OCI-LY7 (cell line): ENCODE measurements around the gene DCX. TPM values are rescaled to one million over a fixed set of nuclear protein-coding genes. Genes with fewer than 3 reads are reported as not detected.

Experiments used
- BruUV-seq: library from RNA; stranded (reverse); fragments of 400-500 nt; replicated peaks from 2 replicates; lab custom pipeline; 2021; lab: Mats Ljungman, UMichigan
- CTCF ChIA-PET: fragments of 300-600 bp; sonication (Branson Sonifier 250); formaldehyde crosslinking; loops from one replicate; lab custom pipeline; 2022; ENCODE audit warnings: antibody characterized with exemption; ENCODE audit not compliant: unreplicated experiment; lab: Charles Lee
- POLR2A ChIA-PET: fragments of 300-600 bp; sonication (Branson Sonifier 250); formaldehyde crosslinking; loops from one replicate; lab custom pipeline; 2022; ENCODE audit warnings: antibody characterized with exemption; lab: Charles Lee
- DNase-seq: peaks from one replicate; pipeline ENCODE4 v3.0.0-alpha.2; 2015; ENCODE audit warnings: low spot score
- H2AFZ ChIP-seq: fragments of 200-600 bp; sonication (generic), shearing (Covaris generic); 2 replicates; pipeline ENCODE4 v1.6.1; 2014; ENCODE audit warnings: mild to moderate bottlenecking, antibody characterized with exemption, low read length, moderate library complexity
- H3K27ac ChIP-seq: fragments of 200-600 bp; sonication (generic); 2 replicates; pipeline ENCODE4 v1.5.1; 2014; ENCODE audit warnings: mixed run types, low read depth, mild to moderate bottlenecking, moderate library complexity, low read length, inconsistent platforms; ENCODE audit not compliant: poor library complexity, severe bottlenecking
- H3K36me3 ChIP-seq: fragments of 200-600 bp; sonication (generic); 2 replicates; pipeline ENCODE4 v1.6.1; 2014; ENCODE audit warnings: mild to moderate bottlenecking, antibody characterized with exemption, low read length, moderate library complexity, mixed read lengths; ENCODE audit not compliant: insufficient read depth
- H3K4me1 ChIP-seq: fragments of 200-600 bp; sonication (generic); 2 replicates; pipeline ENCODE4 v1.5.1; 2014; ENCODE audit warnings: mild to moderate bottlenecking, low read length; ENCODE audit not compliant: insufficient read depth, poor library complexity, severe bottlenecking
- H3K4me2 ChIP-seq: fragments of 200-600 bp; sonication (generic); 2 replicates; pipeline ENCODE4 v1.6.1; 2014; ENCODE audit warnings: mild to moderate bottlenecking, low read length
- H3K4me3 ChIP-seq: fragments of 200-600 bp; sonication (generic); 2 replicates; pipeline ENCODE4 v1.5.1; 2014; ENCODE audit warnings: mild to moderate bottlenecking, low read depth, low read length; ENCODE audit not compliant: poor library complexity, severe bottlenecking
- H3K79me2 ChIP-seq: fragments of 200-600 bp; sonication (generic); 2 replicates; pipeline ENCODE4 v1.6.1; 2016; ENCODE audit warnings: low read depth, mild to moderate bottlenecking, low read length, moderate library complexity, mixed read lengths; ENCODE audit not compliant: insufficient read depth
- H3K9me2 ChIP-seq: fragments of 200-600 bp; sonication (generic); 2 replicates; pipeline ENCODE4 v1.6.1; 2016; ENCODE audit warnings: mild to moderate bottlenecking, low read length, mixed read lengths; ENCODE audit not compliant: insufficient read depth
- H3K9me3 ChIP-seq: fragments of 200-600 bp; sonication (generic); 2 replicates; pipeline ENCODE4 v1.6.1; 2014; ENCODE audit warnings: mild to moderate bottlenecking, mixed run types, low read length, mixed read lengths
- H4K20me1 ChIP-seq: fragments of 200-600 bp; sonication (generic); 2 replicates; pipeline ENCODE4 v1.6.1; 2014; ENCODE audit warnings: mild to moderate bottlenecking, antibody characterized with exemption, low read length, moderate library complexity, mixed read lengths; ENCODE audit not compliant: insufficient read depth
- EZH2phosphoT487 ChIP-seq: fragments of 200-600 bp; sonication (generic); IDR thresholded peaks from 2 replicates; pipeline ENCODE4 v1.6.1; 2018; ENCODE audit warnings: low read depth, borderline replicate concordance, mild to moderate bottlenecking, mixed run types, antibody characterized with exemption, low read length, moderate library complexity, mixed read lengths
- intact Hi-C: fragments of 100-400 bp; cut with micrococcal nuclease; formaldehyde crosslinking; loops from one replicate; pipeline ENCODE4 v1.10.0; 2022; ENCODE audit not compliant: unreplicated experiment
- total RNA-seq, 2 experiments: library from RNA; depleted of rRNA in 1 of 2; stranded (reverse); fragments of >200 nt in 1 of 2; shearing (Covaris generic) in 1 of 2; gene quantifications; 2 replicates each; pipeline ENCODE4 v1.2.3, GENCODE V29; 2014 to 2022
- TF ChIP-seq, protein P1 (sequence below): fragments of 200-600 bp; sonication (generic); conservative IDR thresholded peaks from 2 replicates; pipeline ENCODE4 v1.5.1; 2014; ENCODE audit warnings: mild to moderate bottlenecking, antibody characterized with exemption, low read length, moderate library complexity, mixed read lengths

Gene DCX
- total RNA-seq, 2 experiments from 2014 or later = not detected

DNA sequence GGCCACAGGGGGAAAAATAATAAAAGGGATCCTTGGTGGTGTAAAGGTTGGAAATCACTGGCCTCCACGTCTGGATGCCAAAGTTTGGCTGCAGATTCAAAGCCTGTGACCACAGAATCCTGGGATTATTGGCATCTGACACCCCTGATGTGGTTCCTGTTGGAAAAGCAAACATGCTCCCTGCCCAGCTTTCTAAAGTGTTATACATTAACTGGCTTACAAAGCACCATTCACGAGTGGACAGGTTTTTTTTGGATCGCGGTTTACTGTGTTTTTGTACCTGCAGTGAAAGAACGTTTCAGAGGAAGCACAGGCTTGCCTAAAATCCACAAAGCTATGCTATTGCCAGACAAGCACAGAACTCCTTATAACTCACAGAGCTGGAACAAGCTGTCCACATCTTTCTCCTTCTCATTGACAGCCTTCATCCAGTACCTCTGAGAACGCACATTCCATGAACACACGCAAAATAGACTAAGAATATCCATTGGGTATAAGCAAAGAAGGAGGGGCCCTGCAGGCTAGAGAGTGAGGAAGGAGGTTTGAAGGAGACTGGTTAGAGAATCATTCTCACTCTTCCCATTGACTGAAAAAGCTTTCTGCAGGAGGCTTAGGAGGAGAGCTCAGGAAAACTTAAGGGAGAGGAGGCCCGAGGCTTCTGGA is 127.2 kb downstream of the DCX start:
- Histone ChIP-seq H2AFZ (no peak overlapping the region), H3K36me3 (no peaks in the 10 kb centered on the region), H3K9me2 (no peaks in the 10 kb centered on the region), H3K4me2 (no peak overlapping the region), H3K27ac (no peak overlapping the region), H3K4me1 (no peaks in the 10 kb centered on the region), H4K20me1 (no peaks in the 10 kb centered on the region), H3K79me2 (no peaks in the 10 kb centered on the region), H3K4me3 (no peak overlapping the region), H3K9me3 (no peaks in the 10 kb centered on the region)
- BruUV-seq = no TSS peak
- POLR2A ChIA-PET = no interaction called here
- intact Hi-C loops = no loop called here
- CTCF ChIA-PET = no interaction called here
- no peak for DNase-seq
- TF ChIP-seq, protein P1, sequence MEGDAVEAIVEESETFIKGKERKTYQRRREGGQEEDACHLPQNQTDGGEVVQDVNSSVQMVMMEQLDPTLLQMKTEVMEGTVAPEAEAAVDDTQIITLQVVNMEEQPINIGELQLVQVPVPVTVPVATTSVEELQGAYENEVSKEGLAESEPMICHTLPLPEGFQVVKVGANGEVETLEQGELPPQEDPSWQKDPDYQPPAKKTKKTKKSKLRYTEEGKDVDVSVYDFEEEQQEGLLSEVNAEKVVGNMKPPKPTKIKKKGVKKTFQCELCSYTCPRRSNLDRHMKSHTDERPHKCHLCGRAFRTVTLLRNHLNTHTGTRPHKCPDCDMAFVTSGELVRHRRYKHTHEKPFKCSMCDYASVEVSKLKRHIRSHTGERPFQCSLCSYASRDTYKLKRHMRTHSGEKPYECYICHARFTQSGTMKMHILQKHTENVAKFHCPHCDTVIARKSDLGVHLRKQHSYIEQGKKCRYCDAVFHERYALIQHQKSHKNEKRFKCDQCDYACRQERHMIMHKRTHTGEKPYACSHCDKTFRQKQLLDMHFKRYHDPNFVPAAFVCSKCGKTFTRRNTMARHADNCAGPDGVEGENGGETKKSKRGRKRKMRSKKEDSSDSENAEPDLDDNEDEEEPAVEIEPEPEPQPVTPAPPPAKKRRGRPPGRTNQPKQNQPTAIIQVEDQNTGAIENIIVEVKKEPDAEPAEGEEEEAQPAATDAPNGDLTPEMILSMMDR = no peak
- no peak for TF ChIP-seq EZH2phosphoT487

DNA sequence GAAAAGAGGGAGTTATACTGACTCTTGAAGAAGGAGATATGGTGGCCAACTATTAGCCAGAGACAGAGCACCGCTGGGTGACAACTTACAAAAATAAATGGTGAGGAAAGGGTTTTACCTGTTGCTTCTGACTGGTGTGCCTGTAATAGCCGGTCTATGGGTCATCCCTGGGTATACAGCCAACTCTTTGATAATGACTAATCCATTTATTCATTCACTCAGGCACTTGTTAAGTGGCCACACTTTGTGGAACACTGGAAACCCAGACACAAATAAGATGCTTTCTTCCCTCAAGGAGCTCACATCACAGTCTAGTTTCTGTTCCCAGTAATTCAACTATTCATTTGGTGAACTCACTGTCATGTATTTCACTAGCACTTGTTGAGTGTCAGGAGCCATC is 128.5 kb downstream of the DCX start:
- no peaks in the 10 kb centered on the region for H3K9me2 ChIP-seq
- ChIA-PET CTCF (no interaction called here), POLR2A (no interaction called here)
- intact Hi-C loops = no loop called here
- H3K4me3 ChIP-seq = no peak overlapping the region
- no peaks in the 10 kb centered on the region for H3K4me1 ChIP-seq
- no peak for TF ChIP-seq EZH2phosphoT487
- TF ChIP-seq, protein P1 = no peak
- no peak overlapping the region for H3K27ac ChIP-seq
- H3K36me3 ChIP-seq = no peaks in the 10 kb centered on the region
- no peak overlapping the region for H3K4me2 ChIP-seq
- no peaks in the 10 kb centered on the region for H3K9me3 ChIP-seq
- no peaks in the 10 kb centered on the region for H4K20me1 ChIP-seq
- H2AFZ ChIP-seq = no peak overlapping the region
- H3K79me2 ChIP-seq = no peaks in the 10 kb centered on the region
- no TSS peak for BruUV-seq
- DNase-seq = no peak

DNA sequence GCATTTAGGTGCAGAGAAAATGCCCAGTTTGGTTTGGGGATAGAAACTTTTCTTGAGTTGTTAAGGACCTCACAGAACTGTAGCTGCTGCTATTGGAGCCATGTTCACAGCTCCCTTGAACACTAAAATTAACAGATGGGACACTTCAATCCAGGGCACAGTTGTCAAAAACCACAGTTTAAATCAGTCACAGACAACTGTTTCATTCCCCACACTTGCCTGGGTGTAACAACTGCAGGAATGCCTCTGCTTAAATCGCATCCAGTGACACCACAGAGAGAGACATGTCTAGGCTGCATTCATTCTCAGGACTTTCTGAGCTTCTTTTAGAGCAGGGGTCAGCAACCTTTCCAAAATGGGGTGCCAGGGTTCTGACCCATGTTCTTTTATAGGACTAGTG is 129.0 kb downstream of the DCX start:
- Histone ChIP-seq H3K4me2 (no peak overlapping the region), H3K27ac (no peak overlapping the region), H3K4me3 (no peak overlapping the region), H3K79me2 (no peaks in the 10 kb centered on the region), H2AFZ (no peak overlapping the region), H3K36me3 (no peaks in the 10 kb centered on the region), H3K4me1 (no peaks in the 10 kb centered on the region), H3K9me3 (no peaks in the 10 kb centered on the region), H3K9me2 (no peaks in the 10 kb centered on the region), H4K20me1 (no peaks in the 10 kb centered on the region)
- no TSS peak for BruUV-seq
- TF ChIP-seq, protein P1 = no peak
- no peak for TF ChIP-seq EZH2phosphoT487
- ChIA-PET POLR2A (no interaction called here), CTCF (no interaction called here)
- intact Hi-C loops = no loop called here
- DNase-seq = no peak
